MCF 10A (cell line): Measurements from ENCODE around the gene MARK4. TPM values are rescaled to one million over a fixed set of nuclear protein-coding genes. Genes with fewer than 3 reads are reported as not detected.
"Not testable (repeated sequence)": the region's sequence is repeated elsewhere in the genome, so short reads cannot be mapped to it uniquely, and the experiment has no call there.

ENCODE experiments used
- BruUV-seq: library from RNA; stranded (reverse); fragments of 400-500 nt; replicated peaks from 2 replicates; lab custom pipeline; 2021; lab: Mats Ljungman, UMichigan
- CTCF ChIA-PET: fragments of 300-600 bp; sonication (Branson Sonifier 250); formaldehyde crosslinking; extraction: SDS; loops from one replicate; lab custom pipeline; 2021; ENCODE audit warnings: antibody characterized with exemption, inconsistent platforms; lab: Yijun Ruan, JAX
- POLR2A ChIA-PET: fragments of 300-600, 350-650 bp; sonication (Branson Sonifier 250); formaldehyde crosslinking; extraction: SDS; loops from one replicate; lab custom pipeline; 2020; ENCODE audit warnings: antibody characterized with exemption, inconsistent platforms; lab: Yijun Ruan, JAX
- DNase-seq: peaks from one replicate; pipeline ENCODE4 v3.0.0-alpha.2; 2018; ENCODE audit not compliant: unreplicated experiment
- H3K27ac Mint-ChIP-seq: one replicate; pipeline ENCODE4 v1.8.0; 2022; ENCODE audit warnings: mild to moderate bottlenecking, low read depth, mixed read lengths; ENCODE audit not compliant: unreplicated experiment
- H3K27me3 Mint-ChIP-seq: one replicate; pipeline ENCODE4 v1.8.0; 2022; ENCODE audit warnings: mixed read lengths; ENCODE audit not compliant: insufficient read depth, unreplicated experiment
- H3K36me3 Mint-ChIP-seq: one replicate; pipeline ENCODE4 v1.8.0; 2022; ENCODE audit warnings: mild to moderate bottlenecking, moderate library complexity, mixed read lengths; ENCODE audit not compliant: insufficient read depth, unreplicated experiment
- H3K4me1 Mint-ChIP-seq: one replicate; pipeline ENCODE4 v1.8.0; 2022; ENCODE audit warnings: mixed read lengths; ENCODE audit not compliant: insufficient read depth, unreplicated experiment
- H3K4me3 Mint-ChIP-seq: one replicate; pipeline ENCODE4 v1.8.0; 2022; ENCODE audit warnings: mild to moderate bottlenecking, moderate library complexity, mixed read lengths; ENCODE audit not compliant: unreplicated experiment
- H3K9me3 Mint-ChIP-seq: one replicate; pipeline ENCODE4 v1.8.0; 2022; ENCODE audit warnings: mixed read lengths; ENCODE audit not compliant: unreplicated experiment
- intact Hi-C: fragments of 100-400 bp; cut with micrococcal nuclease; formaldehyde crosslinking; loops from 2 replicates; pipeline ENCODE4 v1.14.1; 2022
- total RNA-seq: library from RNA; stranded (reverse); gene quantifications from 2 replicates; pipeline ENCODE4 v1.2.3, GENCODE V29; 2022
- TF ChIP-seq, protein P1 (sequence below): fragments of 200-600 bp; IDR thresholded peaks from one replicate; pipeline ENCODE4 v1.8.0; 2022; ENCODE audit warnings: antibody characterized with exemption, mild to moderate bottlenecking; ENCODE audit not compliant: unreplicated experiment

MARK4 gene
- total RNA-seq, 1 experiment from 2014 or later, result 22.4 TPM

DNA sequence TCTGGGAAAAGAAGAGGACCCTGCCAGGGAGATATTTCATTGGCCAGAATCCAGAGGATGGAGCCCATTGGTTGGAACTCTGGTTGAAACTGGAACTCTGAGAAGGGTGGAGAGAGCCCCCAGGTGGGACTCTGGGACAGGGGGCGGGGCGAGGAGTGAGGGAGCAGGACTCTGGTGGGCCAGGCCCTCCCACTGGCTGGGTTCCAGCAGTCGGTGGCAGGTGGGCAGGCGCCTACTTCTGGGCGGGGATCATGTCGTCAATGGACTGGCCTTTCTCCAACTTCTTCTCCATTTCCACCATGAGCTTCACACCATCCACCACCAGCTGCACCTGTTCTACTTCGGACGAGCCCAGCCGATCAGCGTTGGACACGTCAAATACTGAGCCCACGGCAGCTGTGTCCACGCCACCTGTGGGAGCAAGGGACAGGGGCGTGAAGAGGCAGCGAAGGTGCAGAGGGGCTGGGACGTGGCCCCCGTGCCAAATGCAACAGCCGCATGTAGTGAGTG, 55.5 kb downstream of the MARK4 start:
- Mint-ChIP-seq H3K4me3 (no peak overlapping the region), H3K27me3 (no peaks in the 10 kb centered on the region), H3K9me3 (no peaks in the 10 kb centered on the region), H3K27ac (no peak overlapping the region), H3K4me1 (peaks cover 12% of the 10 kb centered on the region), H3K36me3 (peaks cover 9% of the 10 kb centered on the region)
- DNase-seq, result no peak
- ChIA-PET CTCF (no interaction called here), POLR2A (interaction anchor here (0.6 kb wide), 1 partner anchor 41 kb away, joined by 3 read pairs; no protein-coding TSS in a partner anchor)
- no TSS peak for BruUV-seq
- intact Hi-C loops, result no loop called here
- TF ChIP-seq, protein P1, sequence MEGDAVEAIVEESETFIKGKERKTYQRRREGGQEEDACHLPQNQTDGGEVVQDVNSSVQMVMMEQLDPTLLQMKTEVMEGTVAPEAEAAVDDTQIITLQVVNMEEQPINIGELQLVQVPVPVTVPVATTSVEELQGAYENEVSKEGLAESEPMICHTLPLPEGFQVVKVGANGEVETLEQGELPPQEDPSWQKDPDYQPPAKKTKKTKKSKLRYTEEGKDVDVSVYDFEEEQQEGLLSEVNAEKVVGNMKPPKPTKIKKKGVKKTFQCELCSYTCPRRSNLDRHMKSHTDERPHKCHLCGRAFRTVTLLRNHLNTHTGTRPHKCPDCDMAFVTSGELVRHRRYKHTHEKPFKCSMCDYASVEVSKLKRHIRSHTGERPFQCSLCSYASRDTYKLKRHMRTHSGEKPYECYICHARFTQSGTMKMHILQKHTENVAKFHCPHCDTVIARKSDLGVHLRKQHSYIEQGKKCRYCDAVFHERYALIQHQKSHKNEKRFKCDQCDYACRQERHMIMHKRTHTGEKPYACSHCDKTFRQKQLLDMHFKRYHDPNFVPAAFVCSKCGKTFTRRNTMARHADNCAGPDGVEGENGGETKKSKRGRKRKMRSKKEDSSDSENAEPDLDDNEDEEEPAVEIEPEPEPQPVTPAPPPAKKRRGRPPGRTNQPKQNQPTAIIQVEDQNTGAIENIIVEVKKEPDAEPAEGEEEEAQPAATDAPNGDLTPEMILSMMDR, result no peak

DNA sequence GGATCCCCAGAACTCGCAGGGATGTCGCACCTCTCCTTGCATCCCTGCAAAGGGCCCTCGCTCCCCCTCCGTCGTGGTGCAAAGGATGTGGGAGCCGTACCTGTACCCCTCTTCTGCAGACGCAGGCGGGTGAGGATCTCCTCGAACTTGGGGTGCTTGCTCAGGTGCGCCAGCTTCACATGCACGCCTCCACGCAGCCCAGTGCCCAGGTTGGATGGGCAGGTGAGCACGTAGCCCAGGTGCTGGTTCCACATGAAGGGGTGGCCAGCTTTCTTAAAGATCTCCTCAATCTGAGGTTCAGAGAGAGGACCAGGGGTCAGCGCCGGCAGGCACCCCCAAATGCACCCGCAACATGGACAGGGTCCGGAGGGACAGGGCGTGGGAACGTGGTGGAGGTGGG, 56.3 kb downstream of the MARK4 start:
- intact Hi-C loops, result no loop called here
- no peak for DNase-seq
- TF ChIP-seq, protein P1, result no peak
- CTCF ChIA-PET, result no interaction called here
- H3K9me3 Mint-ChIP-seq, result no peaks in the 10 kb centered on the region
- peaks cover 12% of the 10 kb centered on the region for H3K4me1 Mint-ChIP-seq
- peaks cover 9% of the 10 kb centered on the region for H3K36me3 Mint-ChIP-seq
- no peak overlapping the region for H3K4me3 Mint-ChIP-seq
- no peaks in the 10 kb centered on the region for H3K27me3 Mint-ChIP-seq
- H3K27ac Mint-ChIP-seq, result no peak overlapping the region
- POLR2A ChIA-PET, result interaction anchor here (0.6 to 0.7 kb wide), 2 partner anchors 41 to 1002 kb away, joined by 3 read pairs; no protein-coding TSS in a partner anchor
- BruUV-seq, result no TSS peak

- H3K4me3 Mint-ChIP-seq, DNase-seq, H3K36me3 Mint-ChIP-seq, intact Hi-C loops, H3K9me3 Mint-ChIP-seq, H3K27me3 Mint-ChIP-seq, H3K27ac Mint-ChIP-seq, BruUV-seq: not testable (repeated sequence)
- H3K4me1 Mint-ChIP-seq, result peaks cover 12% of the 10 kb centered on the region
- POLR2A ChIA-PET, result interaction anchor here (1.2 kb wide), 1 partner anchor 18 kb away, joined by 5 read pairs; no protein-coding TSS in a partner anchor
- CTCF ChIA-PET, result interaction anchor here (0.6 kb wide), 1 partner anchor 49 kb away, joined by 3 read pairs; no protein-coding TSS in a partner anchor
Measured at GRCh38 chr19:45309322-45309721, 58.3 kb downstream of the MARK4 start.

DNA sequence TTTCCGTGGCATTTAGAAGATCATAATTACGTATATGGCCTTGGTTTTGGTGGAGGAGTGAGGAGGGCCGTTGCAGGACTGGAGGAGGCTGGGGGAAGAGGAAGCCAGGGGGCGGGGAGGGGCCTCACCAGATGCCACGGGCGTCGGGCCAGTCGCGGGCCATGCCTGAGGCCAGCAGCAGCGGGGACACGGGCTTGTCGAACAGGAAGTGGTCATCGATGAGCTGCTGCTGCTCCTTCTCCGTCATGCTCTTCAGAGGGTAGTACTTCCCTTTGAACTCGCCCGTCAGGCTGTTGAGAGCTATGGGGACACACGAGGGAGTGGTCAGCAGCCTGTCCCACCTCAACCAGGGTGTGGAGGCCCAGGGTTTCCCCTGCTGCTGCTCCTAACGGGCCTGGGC, 60.5 kb downstream of the MARK4 start:
- Mint-ChIP-seq H3K27me3 (peaks cover 26% of the 10 kb centered on the region), H3K4me3 (no peak overlapping the region), H3K4me1 (no peaks in the 10 kb centered on the region), H3K36me3 (no peaks in the 10 kb centered on the region), H3K27ac (no peak overlapping the region), H3K9me3 (no peaks in the 10 kb centered on the region)
- no peak for DNase-seq
- intact Hi-C loops, result no loop called here
- TF ChIP-seq, protein P1, result no peak
- BruUV-seq, result no TSS peak
- POLR2A ChIA-PET, result no interaction called here
- CTCF ChIA-PET, result interaction anchor here (0.6 kb wide), 1 partner anchor 231 kb away, joined by 3 read pairs; no protein-coding TSS in a partner anchor

GRCh38 chr19:45312285-45312684, 61.2 kb downstream of the MARK4 start:
- CTCF ChIA-PET, H3K4me1 Mint-ChIP-seq, H3K36me3 Mint-ChIP-seq, intact Hi-C loops, H3K9me3 Mint-ChIP-seq, DNase-seq, H3K4me3 Mint-ChIP-seq, H3K27ac Mint-ChIP-seq, POLR2A ChIA-PET, BruUV-seq: not testable (repeated sequence)
- peaks cover 32% of the 10 kb centered on the region for H3K27me3 Mint-ChIP-seq
